Rectal smooth muscle tissue (tissue), 1 donor: ENCODE results near the gene TMUB2.
"Not testable (repeated sequence)": the region's sequence is repeated elsewhere in the genome, so short reads cannot be mapped to it uniquely, and the experiment has no call there.

Source experiments
- H3K27ac ChIP-seq: one replicate; pipeline ENCODE4 v1.7.0; 2013; ENCODE audit warnings: low read depth, low read length, inconsistent platforms
- H3K27me3 ChIP-seq: one replicate; pipeline ENCODE4 v1.7.0; 2013; ENCODE audit warnings: low read length; ENCODE audit not compliant: control insufficient read depth, insufficient read depth
- H3K36me3 ChIP-seq: one replicate; pipeline ENCODE4 v1.7.0; 2013; ENCODE audit warnings: low read length; ENCODE audit not compliant: control insufficient read depth, insufficient read depth
- H3K4me1 ChIP-seq: one replicate; pipeline ENCODE4 v1.7.0; 2013; ENCODE audit warnings: low read length; ENCODE audit not compliant: control insufficient read depth, insufficient read depth
- H3K4me3 ChIP-seq: one replicate; pipeline ENCODE4 v1.7.0; 2013; ENCODE audit warnings: low read length
- H3K9ac ChIP-seq: one replicate; pipeline ENCODE4 v1.7.0; 2013; ENCODE audit warnings: low read length

The TMUB2 gene

DNA sequence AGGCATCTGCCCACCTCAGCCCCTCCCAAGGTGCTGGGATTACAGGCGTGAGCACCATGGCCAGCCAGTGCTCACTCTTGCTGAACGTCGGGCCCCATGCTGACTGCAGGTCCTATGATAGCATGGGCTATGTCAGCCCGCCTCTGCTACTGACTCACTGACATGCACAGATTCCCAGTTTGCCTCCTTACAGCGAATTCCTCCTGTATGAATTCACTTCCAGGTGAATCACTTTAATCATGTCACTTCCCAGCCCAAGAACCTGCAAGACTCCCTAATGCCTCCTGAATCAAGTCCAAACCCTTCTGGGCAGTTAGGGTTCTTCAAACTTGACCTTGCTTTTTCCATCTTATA, 48.8 kb downstream of the TMUB2 start:
- Histone ChIP-seq H3K27ac (no peak overlapping the region), H3K4me3 (no peak overlapping the region), H3K4me1 (no peaks in the 10 kb centered on the region), H3K9ac (no peak overlapping the region), H3K36me3 (no peaks in the 10 kb centered on the region), H3K27me3 (no peaks in the 10 kb centered on the region)

DNA sequence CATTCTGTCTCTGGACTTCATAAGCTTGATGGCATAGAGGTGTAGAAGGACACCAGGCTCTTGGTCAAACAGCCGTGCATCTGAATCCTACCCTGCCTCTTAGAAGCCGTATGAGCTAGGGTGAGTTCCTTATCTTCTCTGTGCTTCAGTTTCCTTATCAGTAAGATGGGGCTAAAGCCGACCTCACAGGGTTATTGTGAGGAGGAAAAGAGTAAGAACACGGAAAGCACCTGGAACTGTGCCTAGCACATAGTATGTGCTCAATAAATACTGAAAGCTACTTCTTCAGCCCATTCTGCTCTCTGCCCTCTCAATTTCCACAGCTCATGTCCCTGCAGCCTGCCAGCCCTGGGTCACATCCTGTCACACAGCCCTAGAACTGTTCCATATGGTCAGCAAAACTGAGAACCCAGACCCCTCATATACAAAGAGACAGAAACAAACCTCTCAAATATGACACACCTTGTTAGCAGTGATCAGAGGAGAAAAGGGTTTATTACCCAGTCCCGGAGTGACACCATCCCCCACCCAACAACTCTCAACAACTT, 49.7 kb downstream of the TMUB2 start:
- Histone ChIP-seq H3K4me3 (no peak overlapping the region), H3K4me1 (no peaks in the 10 kb centered on the region), H3K27ac (no peak overlapping the region), H3K27me3 (no peaks in the 10 kb centered on the region), H3K36me3 (no peaks in the 10 kb centered on the region), H3K9ac (no peak overlapping the region)

DNA sequence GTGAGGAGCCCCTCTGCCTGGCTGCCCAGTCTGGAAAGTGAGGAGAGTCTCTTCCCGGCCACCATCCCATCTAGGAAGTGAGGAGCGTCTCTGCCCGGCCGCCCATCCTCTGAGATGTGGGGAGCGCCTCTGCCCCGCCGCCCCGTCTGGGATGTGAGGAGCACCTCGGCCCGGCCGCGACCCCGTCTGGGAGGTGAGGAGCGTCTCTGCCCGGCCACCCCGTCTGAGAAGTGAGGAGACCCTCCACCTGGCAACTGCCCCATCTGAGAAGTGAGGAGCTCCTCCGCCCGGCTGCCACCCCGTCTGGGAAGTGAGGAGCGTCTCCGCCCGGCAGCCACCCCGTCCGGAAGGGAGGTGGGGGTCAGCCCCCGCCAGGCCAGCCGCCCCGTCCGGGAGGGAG, 51.1 kb downstream of the TMUB2 start:
- not testable (repeated sequence) for H3K4me3 ChIP-seq, H3K27me3 ChIP-seq, H3K9ac ChIP-seq, H3K36me3 ChIP-seq, H3K27ac ChIP-seq, H3K4me1 ChIP-seq

- Histone ChIP-seq H3K4me1 (no peaks in the 10 kb centered on the region), H3K9ac (no peak overlapping the region), H3K27me3 (no peaks in the 10 kb centered on the region), H3K4me3 (no peak overlapping the region), H3K27ac (no peak overlapping the region), H3K36me3 (no peaks in the 10 kb centered on the region)
These were observed 54.4 kb downstream of the TMUB2 start for GRCh38 chr17:44241106-44241624.
